GM12891 (cell line): ENCODE data around the gene TUBA8. TPM values are rescaled to one million over a fixed set of nuclear protein-coding genes. Genes with fewer than 3 reads are reported as not detected.
"Not testable (repeated sequence)": the region's sequence is repeated elsewhere in the genome, so short reads cannot be mapped to it uniquely, and the experiment has no call there.

Source experiments
- DNase-seq: peaks from one replicate; pipeline ENCODE4 v3.0.0; 2011; ENCODE audit warnings: low spot score; ENCODE audit not compliant: insufficient read length
- FAIRE-seq: peaks from 2 replicates; lab custom pipeline; 2011; peaks lifted over from hg19 to GRCh38; lab: Jason Lieb, UNC
- PAX5 ChIP-seq: IDR thresholded peaks from 2 replicates; pipeline ENCODE4 v1.6.1; 2011; ENCODE audit warnings: low read length, moderate library complexity, mild to moderate bottlenecking; ENCODE audit not compliant: insufficient read depth, severe bottlenecking
- POLR2A ChIP-seq: IDR thresholded peaks from 2 replicates; pipeline ENCODE4 v1.6.1; 2011; ENCODE audit warnings: low read depth, low read length, control low read depth
- POLR2AphosphoS5 ChIP-seq: IDR thresholded peaks from 2 replicates; pipeline ENCODE4 v1.6.1; 2011; ENCODE audit warnings: low read depth, low read length, control low read depth
- POU2F2 ChIP-seq: IDR thresholded peaks from 2 replicates; pipeline ENCODE4 v1.6.1; 2011; ENCODE audit warnings: low read depth, mild to moderate bottlenecking, control low read depth, low read length, moderate library complexity
- SPI1 ChIP-seq: IDR thresholded peaks from 2 replicates; pipeline ENCODE4 v1.6.1; 2011; ENCODE audit warnings: low read depth, low read length, control low read depth
- TAF1 ChIP-seq: IDR thresholded peaks from 2 replicates; pipeline ENCODE4 v1.6.1; 2011; ENCODE audit warnings: low read depth, low read length, control low read depth
- polyA plus RNA-seq: library from polyadenylated mRNA; unstranded; fragments of >200 nt; gene quantifications from one replicate; pipeline ENCODE4 v1.2.1, GENCODE V29; 2012; ENCODE audit warnings: low read depth, missing spikeins, inconsistent platforms; ENCODE audit not compliant: missing spikeins

Gene TUBA8
- 17.9 TPM for polyA plus RNA-seq

GRCh38 chr22:18110194-18110953 lies at the start of gene TUBA8:
Gene TUBA8 (plus strand): TSS chr22:18110809. CDS start chr22:18110866, 57 bp downstream.
- peak; percentile 43; the same call in 1 of the 2 replicates for TF ChIP-seq TAF1
- peak; percentile 90 for TF ChIP-seq PAX5
- no peak for TF ChIP-seq POLR2AphosphoS5
- TF ChIP-seq POU2F2 = no peak
- TF ChIP-seq POLR2A = no peak
- DNase-seq = peak; percentile 39
- FAIRE-seq = peak; percentile 73

- FAIRE-seq = no peak
- no peak for TF ChIP-seq POLR2A
- no peak for TF ChIP-seq SPI1
- no peak for TF ChIP-seq PAX5
- TF ChIP-seq TAF1 = no peak
- no peak for TF ChIP-seq POLR2AphosphoS5
- no peak for TF ChIP-seq POU2F2
- no peak for DNase-seq
Observed at GRCh38 chr22:18062421-18062820, 48.2 kb upstream of the TUBA8 start.

- no peak for DNase-seq
- FAIRE-seq = no peak
- TF ChIP-seq POU2F2 = no peak
- no peak for TF ChIP-seq POLR2AphosphoS5
- TF ChIP-seq TAF1 = no peak
- TF ChIP-seq POLR2A = no peak
- TF ChIP-seq PAX5 = no peak
- TF ChIP-seq SPI1 = no peak
Observed at GRCh38 chr22:18063306-18063705, 47.3 kb upstream of the TUBA8 start.

GRCh38 chr22:18063715-18064114 lies 46.9 kb upstream of the TUBA8 start:
- not testable (repeated sequence) for DNase-seq, FAIRE-seq

DNA sequence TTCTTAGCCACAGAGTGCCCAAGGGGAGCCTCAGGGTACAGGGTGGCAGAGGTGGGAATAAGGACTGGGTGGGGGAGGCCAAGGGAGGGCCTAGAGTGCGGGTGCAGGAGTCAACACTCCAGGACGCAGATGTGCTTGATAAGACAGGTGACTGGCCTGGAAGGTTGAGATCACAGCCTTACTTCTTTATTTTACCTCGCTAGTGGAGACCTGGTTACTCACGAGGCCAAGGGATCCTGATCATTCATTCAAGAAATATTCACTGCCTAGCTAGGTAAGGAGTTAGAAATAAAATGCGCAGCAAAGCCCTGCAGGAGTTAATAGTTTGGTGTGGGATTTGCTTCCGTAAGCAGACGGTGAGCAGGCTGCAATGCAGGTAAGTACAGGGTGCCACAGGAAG lies 46.0 kb upstream of the TUBA8 start:
- FAIRE-seq (no peak), DNase-seq (no peak)
- TF ChIP-seq POLR2AphosphoS5 = no peak
- TF ChIP-seq POLR2A = no peak
- TF ChIP-seq SPI1 = no peak
- no peak for TF ChIP-seq POU2F2
- no peak for TF ChIP-seq PAX5
- no peak for TF ChIP-seq TAF1

- no peak for TF ChIP-seq TAF1
- no peak for TF ChIP-seq POLR2AphosphoS5
- no peak for TF ChIP-seq POLR2A
- no peak for TF ChIP-seq PAX5
- no peak for TF ChIP-seq SPI1
- TF ChIP-seq POU2F2 = no peak
- DNase-seq = no peak
- peak; percentile 48 for FAIRE-seq
Observed at GRCh38 chr22:18065256-18065655, 45.4 kb upstream of the TUBA8 start.

GRCh38 chr22:18066181-18066859 lies 44.3 kb upstream of the TUBA8 start:
- no peak for DNase-seq
- FAIRE-seq = peak; percentile 88
- TF ChIP-seq SPI1 (peak; percentile 71), POLR2A (no peak), POU2F2 (no peak), PAX5 (no peak), TAF1 (no peak), POLR2AphosphoS5 (no peak)

DNA sequence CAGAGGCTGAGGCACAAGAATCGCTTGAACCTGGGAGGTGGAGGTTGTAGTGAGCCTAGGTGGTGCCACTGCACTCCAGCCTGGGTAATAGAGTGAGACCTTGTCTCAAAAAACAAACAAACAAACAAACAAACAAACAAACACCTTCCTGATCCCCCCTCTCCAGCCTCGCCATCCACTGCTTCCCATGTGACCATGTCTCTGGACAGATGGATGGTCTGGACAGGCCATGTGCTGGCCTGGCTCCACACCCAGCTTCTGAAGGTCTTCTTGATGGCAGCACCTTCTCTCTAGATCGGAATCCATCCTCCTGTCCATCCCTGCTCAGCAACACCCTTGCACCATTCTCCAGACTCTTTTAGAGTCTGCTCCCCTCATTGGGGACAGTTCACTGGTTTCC lies 43.5 kb upstream of the TUBA8 start:
- no peak for TF ChIP-seq POU2F2
- TF ChIP-seq PAX5 = no peak
- TF ChIP-seq TAF1 = no peak
- TF ChIP-seq POLR2A = no peak
- TF ChIP-seq POLR2AphosphoS5 = no peak
- TF ChIP-seq SPI1 = no peak
- DNase-seq = no peak
- FAIRE-seq = no peak

DNA sequence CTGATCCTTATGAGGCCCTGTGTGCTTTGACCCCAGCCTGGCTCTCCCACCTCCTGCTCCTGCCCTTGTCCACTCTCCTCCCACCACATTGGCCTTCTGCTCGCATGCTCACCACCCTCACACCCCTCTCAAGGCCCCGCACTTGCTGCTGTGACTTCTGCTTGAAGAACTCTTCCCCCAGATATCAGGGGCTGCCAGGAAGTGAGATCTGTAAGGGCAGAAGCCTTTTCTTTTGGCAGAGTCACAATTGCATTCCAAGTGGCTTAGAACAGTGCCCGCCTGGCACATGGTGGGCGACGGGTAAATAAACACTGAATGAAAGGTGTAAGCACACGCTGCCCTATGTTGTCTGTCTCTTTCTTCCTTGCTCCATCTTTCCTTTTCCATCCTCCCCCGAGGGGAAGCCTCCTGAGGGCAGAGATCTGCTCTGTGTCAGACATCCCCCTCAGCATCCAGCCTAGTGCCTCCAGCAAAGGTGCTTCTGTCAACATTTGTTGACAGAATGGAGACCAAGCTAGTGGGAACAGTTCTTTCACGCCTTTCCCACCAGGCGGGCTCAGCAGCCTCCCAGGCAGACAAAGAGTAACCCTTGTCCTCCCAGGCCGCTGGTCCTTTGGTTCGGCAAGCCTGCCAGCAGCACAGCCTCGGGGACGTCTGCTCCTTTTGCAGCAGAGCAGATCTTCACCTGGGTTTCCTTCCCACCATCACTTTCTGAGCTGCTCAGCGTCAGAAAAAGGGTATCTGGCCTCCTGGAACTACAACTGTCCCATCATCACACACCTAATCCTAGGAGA lies 42.9 kb upstream of the TUBA8 start:
- no peak for FAIRE-seq
- DNase-seq = no peak
- TF ChIP-seq SPI1 = no peak
- no peak for TF ChIP-seq POU2F2
- TF ChIP-seq PAX5 = no peak
- TF ChIP-seq POLR2AphosphoS5 = no peak
- no peak for TF ChIP-seq TAF1
- TF ChIP-seq POLR2A = no peak
